HG03097 (cell line): ENCODE measurements around the gene RPL3.
A peak's percentile ranks its signal among the peaks of the same experiment; 100 is the strongest.
"Not testable (repeated sequence)": the region's sequence is repeated elsewhere in the genome, so short reads cannot be mapped to it uniquely, and the experiment has no call there.

Source experiments
- ATAC-seq: cut with Tn5 transposase; IDR thresholded peaks from one replicate; pipeline ENCODE4 v1.9.1; 2021; ENCODE audit not compliant: unreplicated experiment, low FRiP score

RPL3 gene

DNA sequence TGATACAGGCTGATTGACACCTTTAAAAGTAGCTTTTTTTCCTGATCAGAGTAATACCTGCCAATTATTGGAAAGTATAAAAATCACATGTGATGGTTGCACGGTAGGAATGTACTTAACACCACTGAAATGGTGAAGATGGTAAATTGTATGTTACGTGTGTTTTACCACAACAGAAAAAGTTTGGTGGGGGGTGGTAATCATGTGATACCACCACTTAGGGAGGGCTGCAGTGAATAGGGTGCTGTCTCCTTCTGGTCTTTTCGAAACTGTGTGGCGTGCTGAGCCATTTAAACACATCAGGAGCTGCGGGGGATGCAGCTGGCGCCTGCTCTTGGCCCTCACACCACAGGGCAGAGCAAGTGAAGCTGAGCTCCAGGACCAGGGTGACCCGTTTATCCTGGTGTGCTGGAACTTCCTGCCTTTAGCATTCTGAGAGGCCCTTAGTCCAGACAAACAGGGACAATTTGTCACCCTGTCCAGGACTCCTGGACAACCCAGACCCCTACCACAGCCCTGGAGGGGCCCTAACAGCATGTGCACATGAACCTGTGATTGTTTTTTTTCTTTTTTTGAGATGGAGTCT, 33.0 kb upstream of the RPL3 start:
- no peak for ATAC-seq

DNA sequence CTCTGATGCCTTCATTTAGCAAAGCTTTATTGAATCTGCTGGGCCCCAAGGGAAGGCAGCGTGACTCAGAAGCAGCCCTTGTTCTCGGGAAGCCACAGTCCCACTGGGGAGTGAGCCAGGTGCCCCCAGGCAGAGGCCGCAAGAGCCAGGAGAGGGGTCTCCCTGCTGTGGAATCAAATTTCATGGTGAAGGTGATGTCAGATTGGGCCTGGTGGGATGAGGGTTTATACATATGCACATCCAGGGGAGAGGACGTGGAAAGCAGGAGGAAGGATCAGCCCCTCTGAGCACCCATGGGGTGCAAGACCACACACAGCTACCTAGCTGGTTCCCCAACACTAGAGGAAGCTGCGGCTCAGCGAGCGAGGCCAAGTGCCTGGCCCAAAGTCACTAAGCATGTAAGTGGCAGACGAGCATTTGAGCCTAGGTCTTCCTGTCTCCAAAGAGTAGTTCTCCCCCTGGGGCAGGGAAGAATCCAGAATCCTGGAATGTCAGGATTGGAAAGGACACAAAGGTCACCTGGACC, 32.3 kb upstream of the RPL3 start:
- ATAC-seq = no peak

- ATAC-seq = no peak
Observed at GRCh38 chr22:39350757-39351688, 31.6 kb upstream of the RPL3 start.

DNA sequence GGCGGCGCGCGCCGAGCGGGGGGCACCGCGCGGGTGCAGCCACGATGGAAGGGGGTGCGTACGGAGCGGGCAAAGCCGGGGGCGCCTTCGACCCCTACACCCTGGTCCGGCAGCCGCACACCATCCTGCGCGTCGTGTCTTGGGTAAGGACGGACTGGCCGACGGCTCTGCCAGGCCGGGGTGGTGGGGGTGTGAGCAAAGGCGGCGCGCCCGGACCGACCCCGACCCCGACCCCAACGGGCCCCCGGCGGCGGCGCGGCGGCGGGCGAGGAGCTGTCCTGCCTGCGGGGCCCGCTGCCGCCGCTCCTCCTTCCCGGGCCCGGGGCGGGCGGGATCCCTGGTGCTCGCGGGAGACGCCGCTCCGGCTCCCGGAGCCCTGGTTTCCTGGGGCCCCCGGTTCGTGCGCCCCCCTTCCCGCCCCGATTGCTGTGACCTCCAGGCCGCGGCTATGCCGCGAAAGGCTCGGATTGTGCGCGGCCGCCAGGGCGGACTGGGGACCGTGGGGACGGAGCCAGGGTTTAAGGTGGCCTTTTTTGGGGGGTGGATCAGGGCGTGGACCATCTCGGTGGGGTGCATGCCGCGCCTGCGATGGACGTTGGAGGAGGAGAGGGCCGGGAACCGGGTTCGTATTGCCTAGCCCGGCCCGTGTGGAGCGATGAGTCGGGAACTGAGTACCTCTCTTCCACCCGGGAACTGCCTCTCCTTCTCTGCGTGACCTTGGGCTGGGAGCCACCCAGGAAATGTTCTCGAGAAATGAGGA, 30.7 kb upstream of the RPL3 start, which contains the start of gene SYNGR1:
Gene SYNGR1 (plus strand): TSS at position 25 of the 760 bp plus-strand sequence. CDS start 20 bp downstream, at position 45.
- ATAC-seq = no peak

DNA sequence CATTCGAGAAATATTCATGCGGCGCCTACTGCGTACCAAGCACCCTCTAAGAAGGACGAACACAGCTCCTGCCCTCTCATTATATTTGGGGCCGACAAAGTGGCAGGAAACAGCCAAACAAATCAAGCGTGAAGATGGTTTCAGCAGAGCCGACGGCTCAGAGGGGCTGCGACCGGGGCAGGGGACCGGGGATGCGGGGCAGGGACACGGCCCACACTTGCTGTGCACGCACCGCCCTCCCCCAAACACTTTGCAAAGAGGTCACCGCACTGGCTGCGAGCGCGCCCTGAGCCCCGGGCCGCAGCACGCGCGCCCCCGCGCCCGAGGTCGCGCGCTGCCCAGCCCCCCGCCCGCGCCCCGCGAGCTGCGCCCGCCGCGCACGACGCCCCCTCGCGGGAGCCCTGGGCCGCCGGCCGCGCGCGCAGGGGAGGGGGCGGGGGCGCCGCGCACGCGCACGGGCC, 30.1 kb upstream of the RPL3 start:
- ATAC-seq = no peak

GRCh38 chr22:39348909-39349505, 29.6 kb upstream of the RPL3 start:
- ATAC-seq = no peak

- no peak for ATAC-seq
Observed at GRCh38 chr22:39345231-39345630, 25.8 kb upstream of the RPL3 start.

DNA sequence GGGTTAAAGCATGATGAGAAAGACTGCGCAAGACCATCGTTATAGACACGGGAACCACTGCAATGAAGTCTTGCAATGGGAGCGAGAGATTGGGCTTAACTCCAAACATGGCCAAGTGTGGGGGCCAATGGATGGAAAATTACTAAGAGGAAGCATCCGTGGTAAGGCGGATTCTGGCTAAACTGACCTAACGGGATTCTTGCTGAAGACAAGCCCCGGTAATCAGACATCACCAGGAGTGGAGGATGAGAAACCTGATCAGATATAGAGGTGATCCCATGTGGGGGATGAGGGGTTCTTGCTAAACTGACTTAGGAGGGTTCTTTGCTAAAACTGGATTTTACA, 24.6 kb upstream of the RPL3 start:
- no peak for ATAC-seq

- no peak for ATAC-seq
Observed at GRCh38 chr22:39343259-39344045, 24.0 kb upstream of the RPL3 start.

- no peak for ATAC-seq
Observed at GRCh38 chr22:39341179-39341578, 21.8 kb upstream of the RPL3 start.

DNA sequence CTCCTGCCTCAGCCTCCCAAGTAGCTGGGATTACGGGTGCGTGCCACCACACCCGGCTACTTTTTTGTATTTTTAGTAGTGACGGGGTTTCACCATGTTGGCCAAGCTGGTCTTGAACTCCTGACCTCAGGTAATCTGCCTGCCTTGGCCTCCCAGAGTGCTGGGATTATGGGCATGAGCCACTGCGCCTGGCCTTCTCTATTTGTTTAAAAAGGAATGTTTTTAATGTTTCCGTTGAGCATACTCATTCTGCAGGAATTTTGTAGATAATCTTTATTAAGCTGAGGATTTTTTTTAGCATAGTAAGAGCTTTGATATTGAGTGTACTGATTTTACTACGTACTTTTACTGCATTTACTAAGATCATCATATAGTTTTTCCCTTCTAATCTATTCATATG, 20.4 kb upstream of the RPL3 start:
- not testable (repeated sequence) for ATAC-seq

GRCh38 chr22:39336411-39336810, 17.0 kb upstream of the RPL3 start:
- no peak for ATAC-seq

- ATAC-seq = peak; percentile 68
Observed at GRCh38 chr22:39332441-39333064, 13.1 kb upstream of the RPL3 start.

DNA sequence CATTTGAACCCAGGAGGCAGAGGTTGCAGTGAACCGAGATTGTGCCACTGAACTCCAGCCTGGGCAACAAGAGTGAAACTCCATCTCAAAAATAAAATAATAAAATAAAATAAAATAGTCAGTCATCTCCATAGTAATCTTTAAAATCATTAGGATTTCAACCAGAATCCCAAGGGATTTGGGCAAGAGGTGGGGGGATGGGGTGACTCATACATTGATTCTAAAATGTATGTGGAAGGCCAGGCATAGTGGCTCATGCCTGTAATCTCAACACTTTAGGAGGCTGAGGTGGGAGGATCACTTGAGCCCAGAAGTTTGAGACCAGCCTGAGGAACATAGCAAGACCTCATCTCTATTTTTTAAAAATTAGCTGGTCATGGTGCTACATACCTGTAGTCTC, 11.1 kb upstream of the RPL3 start:
- ATAC-seq = not testable (repeated sequence)

DNA sequence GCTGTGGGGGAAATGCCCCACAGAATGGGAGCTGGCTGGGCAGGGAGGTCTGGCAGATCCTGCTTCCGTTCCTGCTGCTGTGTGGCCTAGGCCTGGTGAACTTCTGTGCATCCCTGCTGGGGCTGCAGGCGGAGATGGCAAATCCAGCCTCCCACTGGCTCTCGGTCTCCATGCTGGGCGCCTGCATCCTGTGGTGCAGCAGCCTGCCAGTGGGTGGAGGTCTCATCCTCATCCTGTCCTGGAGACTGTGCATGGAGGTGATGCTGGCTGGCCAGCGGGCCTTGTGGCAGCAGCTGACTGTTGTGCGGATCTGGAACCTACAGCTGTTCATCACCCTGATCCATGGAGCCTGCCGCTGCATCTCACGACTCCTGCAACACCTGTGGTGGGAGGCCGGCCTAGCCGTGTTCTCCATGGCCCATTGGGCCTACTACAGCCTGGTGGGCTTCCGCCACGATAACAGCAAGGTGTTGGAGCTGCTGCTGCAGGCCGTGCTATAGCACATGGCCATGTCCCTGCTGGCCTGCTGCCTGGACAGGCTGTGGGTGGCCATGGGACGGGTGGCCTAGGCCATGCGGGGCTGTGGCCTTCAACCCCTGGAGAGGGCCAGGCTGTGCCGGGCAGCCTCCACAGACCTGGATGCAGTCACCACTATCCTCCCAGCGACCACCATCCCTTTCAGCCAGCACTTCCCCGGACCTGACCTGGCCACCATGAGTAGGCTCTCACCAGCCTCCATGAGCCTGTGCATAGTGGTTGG, 8.8 kb upstream of the RPL3 start:
- ATAC-seq = no peak

DNA sequence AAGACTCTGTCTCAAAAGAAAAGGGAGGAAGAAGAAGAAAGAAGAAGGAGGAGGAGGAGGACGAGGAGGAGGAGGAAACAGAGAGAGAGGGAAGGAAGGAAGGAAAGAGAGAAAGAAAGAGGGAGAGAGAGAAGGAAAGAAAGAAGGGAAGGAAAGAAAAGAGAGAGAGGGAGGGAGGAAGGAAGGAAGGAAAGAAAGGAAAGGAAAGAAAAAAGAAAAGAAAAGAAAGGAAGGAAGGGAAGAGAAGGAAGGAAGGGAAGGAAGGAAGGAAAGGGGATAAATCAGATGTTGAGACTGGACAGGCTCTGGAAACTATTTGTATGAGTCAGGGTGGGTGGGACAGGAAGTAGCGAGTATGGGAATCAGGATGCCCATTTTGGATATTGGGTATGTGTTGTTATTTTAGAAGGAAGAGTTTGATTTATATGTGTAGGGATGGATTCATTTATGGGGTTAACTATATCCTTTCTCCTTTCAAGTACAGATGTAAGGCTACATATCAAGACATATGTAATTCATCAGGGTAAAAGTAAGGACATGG, 6.0 kb upstream of the RPL3 start:
- no peak for ATAC-seq

DNA sequence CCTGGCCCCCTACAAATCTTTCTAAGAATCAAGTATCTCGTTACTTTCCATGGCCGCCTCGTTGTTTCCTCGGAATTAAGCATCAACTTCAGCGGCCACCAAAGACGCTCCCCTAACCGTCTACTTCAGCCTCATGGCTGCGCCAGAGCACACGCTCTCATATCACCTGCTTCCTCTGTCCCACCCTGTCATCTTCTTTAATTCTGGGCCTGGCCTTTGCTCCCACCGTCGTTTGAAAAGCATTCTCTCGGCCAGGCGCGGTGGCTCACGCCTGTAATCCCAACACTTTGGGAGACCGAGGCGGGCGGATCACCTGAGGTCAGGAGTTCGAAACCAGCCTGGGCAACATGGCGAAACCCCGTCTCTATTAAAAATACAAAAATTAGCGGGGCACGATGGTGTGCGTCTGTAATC, 1.2 kb upstream of the RPL3 start:
- ATAC-seq = not testable (repeated sequence)

DNA sequence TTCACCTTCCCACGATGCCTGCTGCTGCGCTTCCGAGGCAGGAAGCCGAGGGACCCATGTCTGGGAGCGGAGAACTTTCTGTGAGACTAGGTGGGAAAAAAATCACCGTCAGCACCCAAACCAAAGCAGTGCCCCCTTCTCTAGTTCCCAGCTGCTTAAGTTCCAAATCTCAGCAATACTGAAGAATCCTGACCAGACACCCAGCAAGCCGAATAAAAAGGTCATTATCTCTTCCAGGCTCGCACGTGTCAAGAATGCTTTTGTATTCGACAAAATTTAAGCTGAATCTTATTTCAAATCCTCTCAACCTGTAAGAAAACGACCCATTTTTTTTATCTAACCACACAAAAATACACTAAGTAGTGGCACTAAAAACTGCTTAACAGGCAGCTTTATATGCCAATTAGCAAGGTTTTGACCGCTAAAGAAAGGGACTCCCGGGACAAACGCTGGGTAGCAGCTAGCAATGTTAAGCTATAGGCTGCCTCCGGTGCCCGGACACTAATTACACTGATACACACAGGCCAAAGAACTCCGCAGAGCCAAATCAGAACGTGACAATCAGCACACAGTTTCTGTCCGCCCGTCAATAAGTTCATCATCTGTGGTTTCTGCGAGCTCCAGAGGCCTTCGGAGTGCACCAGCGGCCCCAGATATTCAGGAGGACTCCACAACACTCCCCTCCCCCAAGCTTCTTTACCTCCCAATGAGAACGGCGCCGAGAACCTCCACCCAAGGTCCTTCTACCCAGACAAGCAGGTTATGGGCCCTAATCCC, 728 bp downstream of the RPL3 start:
- peak; percentile 1 for ATAC-seq
